OCI-M2 (cell line): ENCODE measurements around the gene RSU1.
"Not testable (repeated sequence)": the region's sequence is repeated elsewhere in the genome, so short reads cannot be mapped to it uniquely, and the experiment has no call there.

Experiments used
- DNase-seq: peaks from one replicate; lab custom pipeline; 2025; ENCODE audit not compliant: unreplicated experiment; lab: John Stamatoyannopoulos, UW

RSU1 gene

GRCh38 chr10:16788125-16788524 is 29.1 kb downstream of the RSU1 start:
- DNase-seq, result no peak

- DNase-seq, result no peak
These were observed 29.8 kb downstream of the RSU1 start for GRCh38 chr10:16787361-16787791.

- no peak for DNase-seq
These were observed 36.8 kb downstream of the RSU1 start for GRCh38 chr10:16780338-16780880.

- no peak for DNase-seq
These were observed 37.8 kb downstream of the RSU1 start for GRCh38 chr10:16779384-16779915.

- no peak for DNase-seq
These were observed 39.5 kb downstream of the RSU1 start for GRCh38 chr10:16777473-16778370.

- DNase-seq, result no peak
These were observed 40.3 kb downstream of the RSU1 start for GRCh38 chr10:16776896-16777295.

- no peak for DNase-seq
These were observed 43.9 kb downstream of the RSU1 start for GRCh38 chr10:16773334-16773733.

- no peak for DNase-seq
These were observed 46.6 kb downstream of the RSU1 start for GRCh38 chr10:16770670-16771069.

- DNase-seq, result no peak
These were observed 47.1 kb downstream of the RSU1 start for GRCh38 chr10:16770141-16770540.

GRCh38 chr10:16769331-16769730 is 47.9 kb downstream of the RSU1 start:
- no peak for DNase-seq

- no peak for DNase-seq
These were observed 48.5 kb downstream of the RSU1 start for GRCh38 chr10:16768702-16769101.

GRCh38 chr10:16765509-16766375 is 51.5 kb downstream of the RSU1 start:
- DNase-seq, result no peak

- DNase-seq, result no peak
These were observed 55.9 kb downstream of the RSU1 start for GRCh38 chr10:16761300-16761699.

GRCh38 chr10:16756561-16757221 is 60.5 kb downstream of the RSU1 start:
- DNase-seq, result no peak

- no peak for DNase-seq
These were observed 62.5 kb downstream of the RSU1 start for GRCh38 chr10:16754765-16755164.

- not testable (repeated sequence) for DNase-seq
These were observed 64.4 kb downstream of the RSU1 start for GRCh38 chr10:16752849-16753248.

GRCh38 chr10:16752099-16752498 is 65.1 kb downstream of the RSU1 start:
- no peak for DNase-seq

GRCh38 chr10:16751244-16751643 is 66.0 kb downstream of the RSU1 start:
- DNase-seq, result no peak

GRCh38 chr10:16750461-16750860 is 66.8 kb downstream of the RSU1 start:
- DNase-seq, result no peak

GRCh38 chr10:16748749-16749148 is 68.5 kb downstream of the RSU1 start:
- no peak for DNase-seq

- DNase-seq, result no peak
These were observed 70.4 kb downstream of the RSU1 start for GRCh38 chr10:16746856-16747255.
